Kidney (tissue), 14 donors: ENCODE measurements around the gene MLH3. TPM values are rescaled to one million over a fixed set of nuclear protein-coding genes. Genes with fewer than 3 reads are reported as not detected.

ENCODE experiments used
- DNase-seq, 5 donors: peaks; one replicate each; pipeline ENCODE4 v3.0.0-alpha.2; 2013 to 2020
- FAIRE-seq: peaks from 2 replicates; lab custom pipeline; 2012; peaks lifted over from hg19 to GRCh38; lab: Jason Lieb, UNC
- H3K27ac ChIP-seq, 2 donors: one replicate each; pipeline ENCODE4 v1.7.0; 2013; ENCODE audit warnings: low read depth in 2 of 2, low read length in 2 of 2, inconsistent platforms in 1 of 2
- H3K27me3 ChIP-seq: one replicate; pipeline ENCODE4 v1.7.1; 2013; ENCODE audit warnings: low read length, inconsistent platforms; ENCODE audit not compliant: control insufficient read depth, insufficient read depth
- H3K36me3 ChIP-seq, 3 donors: one replicate each; pipeline versions ENCODE4 v1.7.0 to v1.7.1; 2013; ENCODE audit warnings: low read length in 3 of 3, control low read depth in 1 of 3, inconsistent platforms in 1 of 3; ENCODE audit not compliant: insufficient read depth in 3 of 3, control insufficient read depth in 2 of 3
- H3K4me1 ChIP-seq, 3 donors: one replicate each; pipeline versions ENCODE4 v1.7.0 to v1.7.1; 2013; ENCODE audit warnings: low read length in 3 of 3, inconsistent platforms in 1 of 3, low read depth in 1 of 3; ENCODE audit not compliant: control insufficient read depth in 2 of 3, insufficient read depth in 2 of 3
- H3K4me3 ChIP-seq, 3 donors: one replicate each; pipeline versions ENCODE4 v1.7.0 to v1.8.1; 2013; ENCODE audit warnings: low read length in 3 of 3, control low read depth in 1 of 3, inconsistent platforms in 1 of 3
- H3K9ac ChIP-seq, 3 donors: one replicate each; pipeline versions ENCODE4 v1.7.0 to v1.7.1; 2013; ENCODE audit warnings: low read length in 3 of 3, control low read depth in 1 of 3, inconsistent platforms in 1 of 3
- H3K9me3 ChIP-seq, 3 donors: one replicate each; pipeline versions ENCODE4 v1.7.0 to v1.7.1; 2013; ENCODE audit warnings: low read length in 3 of 3, control low read depth in 1 of 3, inconsistent platforms in 1 of 3; ENCODE audit not compliant: control insufficient read depth in 2 of 3, insufficient read depth in 1 of 3
- CTCF ChIP-seq: IDR thresholded peaks from 3 replicates; pipeline ENCODE4 v1.5.1; 2012; ENCODE audit warnings: mild to moderate bottlenecking, moderate library complexity, borderline replicate concordance; ENCODE audit not compliant: insufficient read depth; ENCODE audit errors: extremely low read depth
- intact Hi-C: fragments of 100-400 bp; cut with DNase I; formaldehyde crosslinking; loops from one replicate; pipeline ENCODE4 v1.11.1; 2022
- polyA plus RNA-seq: library from polyadenylated mRNA; stranded (reverse); fragments of 350-450 nt; fragmentation: Illumina TruSeq; extraction: RNeasy Lipid Tissue Mini Kit (QIAGEN cat#74804); gene quantifications from one replicate; pipeline ENCODE4 v1.2.3, GENCODE V29; 2014; ENCODE audit warnings: low read depth, low replicate concordance; ENCODE audit not compliant: insufficient read depth
- total RNA-seq: library from RNA; stranded (reverse); fragmentation: NEBNext Ultra II Directional; extraction: Animal tissue kit (Norgen Biotek cat#: 25700); gene quantifications from one replicate; pipeline ENCODE4 v1.2.1, GENCODE V29; 2021
- donor health status: control.
- donor health status: control.
- donor health status: control.
- donor health status: control.
- donor health status: control.
- donor health status: DM: yes; HTN: yes; CAD: no.
- donor health status: Normal renal cell carcinoma (clear cell type).

MLH3 gene
- total and polyA plus RNA-seq, 2 donors from 2014 or later = 21.7 to 31.2 TPM

GRCh38 chr14:75088153-75088552 lies 36.9 kb upstream of the MLH3 start:
- no peak for TF ChIP-seq CTCF
- no peak overlapping the region for H3K27ac ChIP-seq
- FAIRE-seq = no peak
- H3K4me1 ChIP-seq = no peaks in the 10 kb centered on the region
- no peaks in the 10 kb centered on the region for H3K9me3 ChIP-seq
- DNase-seq = no peak
- no peak overlapping the region for H3K9ac ChIP-seq
- intact Hi-C loops = loop anchor here (10.0 kb wide), 1 partner anchor 143 kb away; no protein-coding TSS in a partner anchor
- H3K36me3 ChIP-seq = peaks cover 25 to 40% (median 32%) of the 10 kb centered on the region in 3 donors
- H3K4me3 ChIP-seq = no peak overlapping the region
- no peaks in the 10 kb centered on the region for H3K27me3 ChIP-seq

GRCh38 chr14:75084513-75084912 lies 33.2 kb upstream of the MLH3 start:
- intact Hi-C loops = loop anchor here (10.0 kb wide), 1 partner anchor 140 kb away; no protein-coding TSS in a partner anchor
- peak; percentile 33 for TF ChIP-seq CTCF
- FAIRE-seq = no peak
- peak in 2 of 5 donors; percentile 16 to 32 for DNase-seq
- H3K27ac ChIP-seq = no peak overlapping the region
- no peak overlapping the region for H3K9ac ChIP-seq
- no peaks in the 10 kb centered on the region for H3K27me3 ChIP-seq
- H3K9me3 ChIP-seq = no peaks in the 10 kb centered on the region
- peaks cover 6 to 10% (median 8%) of the 10 kb centered on the region in 3 donors for H3K4me1 ChIP-seq
- H3K36me3 ChIP-seq = peaks cover 22 to 29% (median 29%) of the 10 kb centered on the region in 3 donors
- no peak overlapping the region for H3K4me3 ChIP-seq

- no peaks in the 10 kb centered on the region for H3K27me3 ChIP-seq
- peaks cover 22 to 28% (median 25%) of the 10 kb centered on the region in 3 donors for H3K36me3 ChIP-seq
- H3K9me3 ChIP-seq = no peaks in the 10 kb centered on the region
- DNase-seq (no peak), FAIRE-seq (no peak)
- peaks cover 6 to 10% (median 8%) of the 10 kb centered on the region in 3 donors for H3K4me1 ChIP-seq
- H3K4me3 ChIP-seq = no peak overlapping the region
- TF ChIP-seq CTCF = no peak
- no peak overlapping the region for H3K27ac ChIP-seq
- intact Hi-C loops = loop anchor here (10.0 kb wide), 1 partner anchor 138 kb away; no protein-coding TSS in a partner anchor
- H3K9ac ChIP-seq = no peak overlapping the region
Measured at GRCh38 chr14:75083271-75083670, 32.0 kb upstream of the MLH3 start.
